ENCODE measurements around the gene LATS2.
"Not testable (repeated sequence)": the region's sequence is repeated elsewhere in the genome, so short reads cannot be mapped to it uniquely, and the experiment has no call there.

The LATS2 gene

GRCh38 chr13:20953245-20953931 lies 108.0 kb downstream of the LATS2 start:
- no peak for DNase-seq

- no peak for DNase-seq
Measured at GRCh38 chr13:20952838-20953237, 108.5 kb downstream of the LATS2 start.

GRCh38 chr13:20948001-20948400 lies 113.4 kb downstream of the LATS2 start:
- not testable (repeated sequence) for DNase-seq

- no peak for DNase-seq
Measured at GRCh38 chr13:20945952-20946383, 115.4 kb downstream of the LATS2 start.

GRCh38 chr13:20942938-20943559 lies 118.3 kb downstream of the LATS2 start:
- no peak for DNase-seq

GRCh38 chr13:20940511-20940910 lies 120.9 kb downstream of the LATS2 start:
- DNase-seq: not testable (repeated sequence)

GRCh38 chr13:20940083-20940482 lies 121.3 kb downstream of the LATS2 start:
- DNase-seq: no peak

GRCh38 chr13:20939662-20940061 lies 121.7 kb downstream of the LATS2 start:
- DNase-seq: no peak

- DNase-seq: no peak
Measured at GRCh38 chr13:20938302-20938701, 123.1 kb downstream of the LATS2 start.

- DNase-seq: no peak
Measured at GRCh38 chr13:20927596-20928257, 133.7 kb downstream of the LATS2 start.

GRCh38 chr13:20925395-20925790 lies 136.0 kb downstream of the LATS2 start:
- not testable (repeated sequence) for DNase-seq

GRCh38 chr13:20924758-20925394 lies 136.5 kb downstream of the LATS2 start:
- DNase-seq: peak; percentile 58

GRCh38 chr13:20923272-20923671 lies 138.1 kb downstream of the LATS2 start:
- no peak for DNase-seq
